Measurements from ENCODE around the gene APLF. TPM values are rescaled to one million over a fixed set of nuclear protein-coding genes. Genes with fewer than 3 reads are reported as not detected.
"Not testable (repeated sequence)": the region's sequence is repeated elsewhere in the genome, so short reads cannot be mapped to it uniquely, and the experiment has no call there.

Gene APLF
- total RNA-seq, 1 experiment from 2014 or later = 5.3 TPM

- Histone ChIP-seq H3K9ac (ENCODE audit: low read length) (no peak overlapping the region), H3K79me2 (ENCODE audit: low read length) (no peaks in the 10 kb centered on the region), H3K4me3 (ENCODE audit: low read length) (no peak overlapping the region), H2AFZ (ENCODE audit: low read length) (peak overlapping the region; percentile 13; the same call in 1 of the 2 replicates), H3K9me3 (ENCODE audit: low read length) (no peaks in the 10 kb centered on the region), H3K36me3 (ENCODE audit: insufficient read depth, low read length) (no peaks in the 10 kb centered on the region), H3K4me2 (ENCODE audit: low read depth, low read length, poor library complexity, severe bottlenecking) (no peak overlapping the region), H3K4me1 (ENCODE audit: low read length) (peaks cover 85% of the 10 kb centered on the region), H3K9me2 (replicated peaks; ENCODE audit: insufficient read depth, low read length) (no peaks in the 10 kb centered on the region), H4K20me1 (ENCODE audit: insufficient read depth, low read depth, low read length) (no peaks in the 10 kb centered on the region), H3K27me3 (ENCODE audit: low read length) (no peaks in the 10 kb centered on the region), H3K27ac (ENCODE audit: low read length) (peak overlapping the region; percentile 68)
- peak; percentile 76 for DNase-seq
These were observed 32.4 kb upstream of the APLF start for GRCh38 chr2:68434981-68435380.

- Histone ChIP-seq H3K36me3 (ENCODE audit: insufficient read depth, low read length) (no peaks in the 10 kb centered on the region), H4K20me1 (ENCODE audit: insufficient read depth, low read depth, low read length) (no peaks in the 10 kb centered on the region), H3K9ac (ENCODE audit: low read length) (no peak overlapping the region), H3K27me3 (ENCODE audit: low read length) (no peaks in the 10 kb centered on the region), H3K27ac (ENCODE audit: low read length) (peak overlapping the region; percentile 68), H3K4me3 (ENCODE audit: low read length) (no peak overlapping the region), H3K9me3 (ENCODE audit: low read length) (no peaks in the 10 kb centered on the region), H3K9me2 (replicated peaks; ENCODE audit: insufficient read depth, low read length) (no peaks in the 10 kb centered on the region), H3K4me1 (ENCODE audit: low read length) (peaks cover 85% of the 10 kb centered on the region), H3K4me2 (ENCODE audit: low read depth, low read length, poor library complexity, severe bottlenecking) (peak overlapping the region; percentile 19), H2AFZ (ENCODE audit: low read length) (no peak overlapping the region), H3K79me2 (ENCODE audit: low read length) (no peaks in the 10 kb centered on the region)
- DNase-seq = no peak
These were observed 31.8 kb upstream of the APLF start for GRCh38 chr2:68435615-68436014.

- no peaks in the 10 kb centered on the region for H3K36me3 ChIP-seq (ENCODE audit: insufficient read depth, low read length)
- DNase-seq = no peak
- peak overlapping the region; percentile 25 for H3K9ac ChIP-seq (ENCODE audit: low read length)
- no peaks in the 10 kb centered on the region for H4K20me1 ChIP-seq (ENCODE audit: insufficient read depth, low read depth, low read length)
- H3K4me1 ChIP-seq (ENCODE audit: low read length) = peaks cover 85% of the 10 kb centered on the region
- H3K27ac ChIP-seq (ENCODE audit: low read length) = peak overlapping the region; percentile 68
- H2AFZ ChIP-seq (ENCODE audit: low read length) = peak overlapping the region; percentile 62
- no peaks in the 10 kb centered on the region for H3K9me2 ChIP-seq (replicated peaks; ENCODE audit: insufficient read depth, low read length)
- H3K4me3 ChIP-seq (ENCODE audit: low read length) = no peak overlapping the region
- H3K27me3 ChIP-seq (ENCODE audit: low read length) = no peaks in the 10 kb centered on the region
- no peaks in the 10 kb centered on the region for H3K9me3 ChIP-seq (ENCODE audit: low read length)
- peak overlapping the region; percentile 19 for H3K4me2 ChIP-seq (ENCODE audit: low read depth, low read length, poor library complexity, severe bottlenecking)
- no peaks in the 10 kb centered on the region for H3K79me2 ChIP-seq (ENCODE audit: low read length)
These were observed 31.1 kb upstream of the APLF start for GRCh38 chr2:68436270-68436669.

- Histone ChIP-seq H3K79me2 (ENCODE audit: low read length) (no peaks in the 10 kb centered on the region), H3K27me3 (ENCODE audit: low read length) (no peaks in the 10 kb centered on the region), H3K9ac (ENCODE audit: low read length) (peak overlapping the region; percentile 48), H3K9me2 (replicated peaks; ENCODE audit: insufficient read depth, low read length) (no peaks in the 10 kb centered on the region), H3K36me3 (ENCODE audit: insufficient read depth, low read length) (no peaks in the 10 kb centered on the region), H4K20me1 (ENCODE audit: insufficient read depth, low read depth, low read length) (no peaks in the 10 kb centered on the region), H3K4me3 (ENCODE audit: low read length) (peak overlapping the region; percentile 38), H3K9me3 (ENCODE audit: low read length) (no peaks in the 10 kb centered on the region), H3K4me2 (ENCODE audit: low read depth, low read length, poor library complexity, severe bottlenecking) (peak overlapping the region; percentile 67), H2AFZ (ENCODE audit: low read length) (peak overlapping the region; percentile 59), H3K4me1 (ENCODE audit: low read length) (peaks cover 86% of the 10 kb centered on the region), H3K27ac (ENCODE audit: low read length) (peak overlapping the region; percentile 94)
- DNase-seq = peak; percentile 81
These were observed 28.7 kb upstream of the APLF start for GRCh38 chr2:68438455-68439303.

GRCh38 chr2:68441179-68441993, 26.0 kb upstream of the APLF start:
- Histone ChIP-seq H3K4me2 (ENCODE audit: low read depth, low read length, poor library complexity, severe bottlenecking) (peak overlapping the region; percentile 80), H3K9ac (ENCODE audit: low read length) (peak overlapping the region; percentile 64), H3K27ac (ENCODE audit: low read length) (peak overlapping the region; percentile 94), H3K4me3 (ENCODE audit: low read length) (peak overlapping the region; percentile 53), H4K20me1 (ENCODE audit: insufficient read depth, low read depth, low read length) (no peaks in the 10 kb centered on the region), H3K27me3 (ENCODE audit: low read length) (no peaks in the 10 kb centered on the region), H2AFZ (ENCODE audit: low read length) (no peak overlapping the region), H3K9me2 (replicated peaks; ENCODE audit: insufficient read depth, low read length) (no peaks in the 10 kb centered on the region), H3K36me3 (ENCODE audit: insufficient read depth, low read length) (no peaks in the 10 kb centered on the region), H3K9me3 (ENCODE audit: low read length) (no peaks in the 10 kb centered on the region), H3K4me1 (ENCODE audit: low read length) (peaks cover 74% of the 10 kb centered on the region), H3K79me2 (ENCODE audit: low read length) (no peaks in the 10 kb centered on the region)
- peak; percentile 100 for DNase-seq

GRCh38 chr2:68441994-68442322, 25.4 kb upstream of the APLF start:
- Histone ChIP-seq H4K20me1 (ENCODE audit: insufficient read depth, low read depth, low read length) (no peaks in the 10 kb centered on the region), H3K27ac (ENCODE audit: low read length) (0 out of 2 replicates have a peak overlapping the region, but pooled peaks have one; percentile 19), H3K9me2 (replicated peaks; ENCODE audit: insufficient read depth, low read length) (no peaks in the 10 kb centered on the region), H3K27me3 (ENCODE audit: low read length) (no peaks in the 10 kb centered on the region), H3K79me2 (ENCODE audit: low read length) (no peaks in the 10 kb centered on the region), H3K9me3 (ENCODE audit: low read length) (no peaks in the 10 kb centered on the region), H3K4me1 (ENCODE audit: low read length) (peaks cover 68% of the 10 kb centered on the region), H2AFZ (ENCODE audit: low read length) (no peak overlapping the region), H3K4me2 (ENCODE audit: low read depth, low read length, poor library complexity, severe bottlenecking) (peak overlapping the region; percentile 33), H3K9ac (ENCODE audit: low read length) (no peak overlapping the region; the same call in 1 of the 2 replicates), H3K4me3 (ENCODE audit: low read length) (no peak overlapping the region), H3K36me3 (ENCODE audit: insufficient read depth, low read length) (no peaks in the 10 kb centered on the region)
- no peak for DNase-seq

- not testable (repeated sequence) for H3K9ac ChIP-seq (ENCODE audit: low read length); DNase-seq; H3K79me2 ChIP-seq (ENCODE audit: low read length); H3K9me3 ChIP-seq (ENCODE audit: low read length); H3K36me3 ChIP-seq (ENCODE audit: insufficient read depth, low read length); H3K27ac ChIP-seq (ENCODE audit: low read length); H3K9me2 ChIP-seq (replicated peaks; ENCODE audit: insufficient read depth, low read length); H3K4me2 ChIP-seq (ENCODE audit: low read depth, low read length, poor library complexity, severe bottlenecking); H3K27me3 ChIP-seq (ENCODE audit: low read length); H4K20me1 ChIP-seq (ENCODE audit: insufficient read depth, low read depth, low read length); H2AFZ ChIP-seq (ENCODE audit: low read length); H3K4me3 ChIP-seq (ENCODE audit: low read length)
- peaks cover 26% of the 10 kb centered on the region for H3K4me1 ChIP-seq (ENCODE audit: low read length)
These were observed 21.0 kb upstream of the APLF start for GRCh38 chr2:68446425-68446824.

GRCh38 chr2:68447118-68447517, 20.3 kb upstream of the APLF start:
- Histone ChIP-seq H3K9me2 (replicated peaks; ENCODE audit: insufficient read depth, low read length) (no peaks in the 10 kb centered on the region), H3K27ac (ENCODE audit: low read length) (no peak overlapping the region), H3K4me3 (ENCODE audit: low read length) (no peak overlapping the region), H3K9me3 (ENCODE audit: low read length) (no peaks in the 10 kb centered on the region), H3K9ac (ENCODE audit: low read length) (no peak overlapping the region), H4K20me1 (ENCODE audit: insufficient read depth, low read depth, low read length) (no peaks in the 10 kb centered on the region), H3K27me3 (ENCODE audit: low read length) (no peaks in the 10 kb centered on the region), H3K4me1 (ENCODE audit: low read length) (peaks cover 21% of the 10 kb centered on the region), H2AFZ (ENCODE audit: low read length) (no peak overlapping the region), H3K36me3 (ENCODE audit: insufficient read depth, low read length) (no peaks in the 10 kb centered on the region), H3K4me2 (ENCODE audit: low read depth, low read length, poor library complexity, severe bottlenecking) (no peak overlapping the region), H3K79me2 (ENCODE audit: low read length) (no peaks in the 10 kb centered on the region)
- no peak for DNase-seq
